Body of pancreas (tissue), 4 donors: ENCODE measurements around the gene FAM163A.

Experiments used
- CTCF ChIP-seq, 7 experiments: fragments of 450-650 bp in 4 of 7; fragments of 200-600 bp in 3 of 7; sonication (generic) in 3 of 7; IDR thresholded peaks; one replicate each; pipeline ENCODE4 v1.5.1; 2016 to 2019; ENCODE audit warnings: antibody characterized with exemption in 7 of 7
- POLR2A ChIP-seq, 3 donors: fragments of 450-650 bp; IDR thresholded peaks; one replicate each; pipeline ENCODE4 v1.6.1; 2016; ENCODE audit warnings: antibody characterized with exemption in 3 of 3, mild to moderate bottlenecking in 2 of 3

- no peak for TF ChIP-seq CTCF (IDR thresholded peaks at IDR 0.05)
- no peak for TF ChIP-seq POLR2A (IDR thresholded peaks at IDR 0.05)
Measured at GRCh38 chr1:179757933-179758332, 14.8 kb downstream of the FAM163A start.
